ENCODE results near the gene MIA2.
"Not testable (repeated sequence)": the region's sequence is repeated elsewhere in the genome, so short reads cannot be mapped to it uniquely, and the experiment has no call there.

MIA2 gene

DNA sequence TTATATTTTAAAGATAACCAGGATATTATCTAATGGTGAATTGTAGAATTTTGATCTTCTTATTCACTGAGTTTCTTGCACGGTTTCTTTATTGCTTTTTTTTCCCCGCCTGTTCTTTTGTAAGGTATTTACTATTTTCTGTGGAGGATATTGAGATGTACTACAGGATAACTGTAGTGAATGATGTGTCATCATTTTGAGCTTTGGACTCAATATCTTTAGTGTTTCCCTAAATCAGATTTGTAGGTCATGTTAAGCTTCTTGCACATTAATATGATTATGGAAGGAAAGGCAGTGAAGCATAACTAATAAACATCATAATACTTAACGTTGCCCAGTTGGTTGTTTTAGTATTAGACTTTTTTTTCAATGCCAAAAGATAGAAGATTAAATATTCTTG, 117.2 kb downstream of the MIA2 start:
- H4K20me1 ChIP-seq (ENCODE audit: control insufficient read depth, insufficient read depth, low read depth, low read length): no peaks in the 10 kb centered on the region
- no peaks in the 10 kb centered on the region for H3K9me2 ChIP-seq (replicated peaks; ENCODE audit: control insufficient read depth, low read length)
- H3K4me3 ChIP-seq (ENCODE audit: low read length): no peak overlapping the region
- TF ChIP-seq EZH2phosphoT487 (IDR thresholded peaks at IDR 0.05; ENCODE audit: borderline replicate concordance, low read length): no peak
- TF ChIP-seq, protein P1, sequence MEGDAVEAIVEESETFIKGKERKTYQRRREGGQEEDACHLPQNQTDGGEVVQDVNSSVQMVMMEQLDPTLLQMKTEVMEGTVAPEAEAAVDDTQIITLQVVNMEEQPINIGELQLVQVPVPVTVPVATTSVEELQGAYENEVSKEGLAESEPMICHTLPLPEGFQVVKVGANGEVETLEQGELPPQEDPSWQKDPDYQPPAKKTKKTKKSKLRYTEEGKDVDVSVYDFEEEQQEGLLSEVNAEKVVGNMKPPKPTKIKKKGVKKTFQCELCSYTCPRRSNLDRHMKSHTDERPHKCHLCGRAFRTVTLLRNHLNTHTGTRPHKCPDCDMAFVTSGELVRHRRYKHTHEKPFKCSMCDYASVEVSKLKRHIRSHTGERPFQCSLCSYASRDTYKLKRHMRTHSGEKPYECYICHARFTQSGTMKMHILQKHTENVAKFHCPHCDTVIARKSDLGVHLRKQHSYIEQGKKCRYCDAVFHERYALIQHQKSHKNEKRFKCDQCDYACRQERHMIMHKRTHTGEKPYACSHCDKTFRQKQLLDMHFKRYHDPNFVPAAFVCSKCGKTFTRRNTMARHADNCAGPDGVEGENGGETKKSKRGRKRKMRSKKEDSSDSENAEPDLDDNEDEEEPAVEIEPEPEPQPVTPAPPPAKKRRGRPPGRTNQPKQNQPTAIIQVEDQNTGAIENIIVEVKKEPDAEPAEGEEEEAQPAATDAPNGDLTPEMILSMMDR (IDR thresholded peaks at IDR 0.05; ENCODE audit: low read depth, low read length, poor library complexity, severe bottlenecking): no peak
- no peaks in the 10 kb centered on the region for H3K4me1 ChIP-seq (ENCODE audit: control insufficient read depth, low read length)
- H3F3A ChIP-seq (ENCODE audit: control insufficient read depth, insufficient read depth): no peaks in the 10 kb centered on the region
- no peak overlapping the region for H3K4me2 ChIP-seq (ENCODE audit: low read length)
- peaks cover 5% of the 10 kb centered on the region; the same call in 1 of the 2 replicates for H3K36me3 ChIP-seq (ENCODE audit: control insufficient read depth, low read length)
- no peak overlapping the region for H3K27ac ChIP-seq (ENCODE audit: low read depth, low read length)
- H3K27me3 ChIP-seq (ENCODE audit: control insufficient read depth, low read length): no peaks in the 10 kb centered on the region
- H3K79me2 ChIP-seq (ENCODE audit: control insufficient read depth, low read length): no peaks in the 10 kb centered on the region
- H3K9me3 ChIP-seq (ENCODE audit: control insufficient read depth, insufficient read depth, low read length): no peaks in the 10 kb centered on the region

DNA sequence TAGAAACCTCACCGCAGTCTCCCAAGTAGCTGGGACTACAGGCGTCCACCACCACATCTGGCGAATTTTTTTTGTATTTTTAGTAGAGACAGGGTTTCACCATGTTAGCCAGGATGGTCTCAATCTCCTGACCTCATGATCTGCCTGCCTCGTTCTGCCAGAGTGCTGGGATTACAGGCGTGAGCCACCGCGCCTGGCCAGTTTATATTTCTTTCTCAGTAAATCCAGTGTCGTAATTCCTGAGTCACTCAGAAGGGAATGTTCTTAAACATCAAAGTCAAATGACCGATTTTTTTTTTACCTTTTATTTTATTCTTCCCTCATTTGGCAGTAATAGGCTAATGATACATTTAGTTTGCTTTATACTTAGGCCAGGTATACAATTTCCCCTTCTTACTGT, 118.0 kb downstream of the MIA2 start:
- H3K9me3 ChIP-seq (ENCODE audit: control insufficient read depth, insufficient read depth, low read length): no peaks in the 10 kb centered on the region
- no peak for TF ChIP-seq EZH2phosphoT487 (IDR thresholded peaks at IDR 0.05; ENCODE audit: borderline replicate concordance, low read length)
- TF ChIP-seq, protein P1 (IDR thresholded peaks at IDR 0.05; ENCODE audit: low read depth, low read length, poor library complexity, severe bottlenecking): no peak
- H3K9me2 ChIP-seq (replicated peaks; ENCODE audit: control insufficient read depth, low read length): no peaks in the 10 kb centered on the region

DNA sequence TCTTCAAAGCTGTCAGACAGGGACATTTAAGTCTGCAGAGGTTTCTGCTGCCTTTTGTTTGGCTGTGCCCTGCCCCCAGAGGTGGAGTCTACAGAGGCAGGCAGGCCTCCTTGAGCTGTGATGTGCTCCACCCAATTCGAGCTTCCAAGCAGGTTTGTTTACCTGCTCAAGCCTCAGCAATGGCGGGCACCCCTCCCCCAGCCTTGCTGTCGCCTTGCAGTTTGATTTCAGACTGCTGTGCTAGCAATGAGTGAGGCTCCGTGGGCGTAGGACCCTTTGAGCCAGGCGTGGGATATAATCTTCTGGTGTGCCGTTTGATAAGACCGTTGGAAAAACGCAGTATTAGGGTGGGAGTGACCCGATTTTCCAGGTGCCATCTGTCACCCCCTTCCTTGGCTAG, 125.4 kb downstream of the MIA2 start:
- H3K27me3 ChIP-seq (ENCODE audit: control insufficient read depth, low read length); H3K9me2 ChIP-seq (replicated peaks; ENCODE audit: control insufficient read depth, low read length); H3K79me2 ChIP-seq (ENCODE audit: control insufficient read depth, low read length); H3K27ac ChIP-seq (ENCODE audit: low read depth, low read length); H3K9me3 ChIP-seq (ENCODE audit: control insufficient read depth, insufficient read depth, low read length); H3K4me2 ChIP-seq (ENCODE audit: low read length); H3K4me3 ChIP-seq (ENCODE audit: low read length); H4K20me1 ChIP-seq (ENCODE audit: control insufficient read depth, insufficient read depth, low read depth, low read length); H3F3A ChIP-seq (ENCODE audit: control insufficient read depth, insufficient read depth); H3K36me3 ChIP-seq (ENCODE audit: control insufficient read depth, low read length); H3K4me1 ChIP-seq (ENCODE audit: control insufficient read depth, low read length): not testable (repeated sequence)

More for the DNA sequence above, 118.0 kb downstream of the MIA2 start:
- Histone ChIP-seq H3K36me3 (ENCODE audit: control insufficient read depth, low read length) (no peaks in the 10 kb centered on the region), H3K27me3 (ENCODE audit: control insufficient read depth, low read length) (no peaks in the 10 kb centered on the region), H3F3A (ENCODE audit: control insufficient read depth, insufficient read depth) (no peaks in the 10 kb centered on the region), H3K27ac (ENCODE audit: low read depth, low read length) (no peak overlapping the region), H4K20me1 (ENCODE audit: control insufficient read depth, insufficient read depth, low read depth, low read length) (no peaks in the 10 kb centered on the region), H3K4me2 (ENCODE audit: low read length) (no peak overlapping the region), H3K4me3 (ENCODE audit: low read length) (no peak overlapping the region), H3K79me2 (ENCODE audit: control insufficient read depth, low read length) (no peaks in the 10 kb centered on the region), H3K4me1 (ENCODE audit: control insufficient read depth, low read length) (no peaks in the 10 kb centered on the region)

DNA sequence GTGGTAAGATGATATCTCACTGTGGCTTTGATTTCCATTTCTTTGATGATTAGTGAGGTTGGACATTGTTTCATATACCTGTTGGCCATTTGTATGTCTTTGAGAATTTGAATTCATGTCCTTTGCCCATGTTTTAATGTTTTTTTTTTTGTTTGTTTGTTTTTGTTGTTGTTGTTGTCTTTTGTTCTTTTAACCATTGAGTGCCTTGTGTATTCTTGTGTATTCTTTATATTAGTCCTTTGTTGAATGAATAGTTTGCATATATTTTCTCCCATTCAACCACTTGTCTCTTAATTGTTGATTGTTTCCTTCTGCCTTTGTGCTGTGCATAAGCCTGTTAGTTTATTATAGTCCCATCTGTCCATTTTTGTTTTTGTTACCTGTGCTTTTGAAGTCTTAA, 126.6 kb downstream of the MIA2 start:
- Histone ChIP-seq H3K4me2 (ENCODE audit: low read length) (no peak overlapping the region), H3K79me2 (ENCODE audit: control insufficient read depth, low read length) (no peaks in the 10 kb centered on the region), H3K27me3 (ENCODE audit: control insufficient read depth, low read length) (no peaks in the 10 kb centered on the region), H3K4me3 (ENCODE audit: low read length) (no peak overlapping the region), H3K9me2 (replicated peaks; ENCODE audit: control insufficient read depth, low read length) (no peaks in the 10 kb centered on the region), H3K4me1 (ENCODE audit: control insufficient read depth, low read length) (no peaks in the 10 kb centered on the region), H3K27ac (ENCODE audit: low read depth, low read length) (no peak overlapping the region), H3K36me3 (ENCODE audit: control insufficient read depth, low read length) (no peaks in the 10 kb centered on the region), H4K20me1 (ENCODE audit: control insufficient read depth, insufficient read depth, low read depth, low read length) (no peaks in the 10 kb centered on the region), H3K9me3 (ENCODE audit: control insufficient read depth, insufficient read depth, low read length) (no peaks in the 10 kb centered on the region), H3F3A (ENCODE audit: control insufficient read depth, insufficient read depth) (no peaks in the 10 kb centered on the region)
- TF ChIP-seq EZH2phosphoT487 (IDR thresholded peaks at IDR 0.05; ENCODE audit: borderline replicate concordance, low read length): no peak
- TF ChIP-seq, protein P1 (IDR thresholded peaks at IDR 0.05; ENCODE audit: low read depth, low read length, poor library complexity, severe bottlenecking): no peak

DNA sequence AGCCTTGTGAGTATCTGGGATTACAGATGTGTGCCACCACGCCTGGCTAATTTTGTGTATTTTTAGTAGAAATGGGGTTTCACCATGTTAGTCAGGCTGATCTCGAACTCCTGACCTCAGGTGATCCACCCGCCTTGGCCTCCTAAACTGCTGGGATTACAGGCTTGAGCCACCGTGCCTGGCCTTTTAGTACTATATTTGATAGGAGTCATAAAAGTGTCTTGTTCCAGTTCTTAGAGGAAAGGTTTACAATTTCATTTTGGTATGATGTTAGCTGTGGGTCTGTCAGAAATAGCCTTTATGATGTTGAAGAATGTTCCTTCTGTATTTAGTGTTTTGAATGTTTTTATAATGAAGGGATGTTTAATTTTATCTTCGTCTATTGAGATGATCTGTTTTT, 127.8 kb downstream of the MIA2 start:
- not testable (repeated sequence) for H3K4me3 ChIP-seq (ENCODE audit: low read length); H3K27ac ChIP-seq (ENCODE audit: low read depth, low read length); H3K9me3 ChIP-seq (ENCODE audit: control insufficient read depth, insufficient read depth, low read length); H3F3A ChIP-seq (ENCODE audit: control insufficient read depth, insufficient read depth); H3K4me1 ChIP-seq (ENCODE audit: control insufficient read depth, low read length); H3K36me3 ChIP-seq (ENCODE audit: control insufficient read depth, low read length); H4K20me1 ChIP-seq (ENCODE audit: control insufficient read depth, insufficient read depth, low read depth, low read length); H3K79me2 ChIP-seq (ENCODE audit: control insufficient read depth, low read length); H3K9me2 ChIP-seq (replicated peaks; ENCODE audit: control insufficient read depth, low read length); H3K4me2 ChIP-seq (ENCODE audit: low read length); H3K27me3 ChIP-seq (ENCODE audit: control insufficient read depth, low read length)
